K562 (cell line): ENCODE data around the gene OLFM4. TPM values are rescaled to one million over a fixed set of nuclear protein-coding genes. Genes with fewer than 3 reads are reported as not detected.

Source experiments
- ATAC-seq: fragments of 200-7000 bp; cut with Tn5 transposase; 3 replicates; pipeline ENCODE4 v1.9.1; 2020; ENCODE audit warnings: moderate library complexity
- BruUV-seq: library from RNA; stranded (reverse); fragments of 400-500 nt; replicated peaks from 2 replicates; lab custom pipeline; 2021; lab: Mats Ljungman, UMichigan
- CTCF ChIA-PET: fragments of 300-600 bp; formaldehyde crosslinking; extraction: SDS; loops from one replicate; lab custom pipeline; 2021; ENCODE audit warnings: low intra/inter-chr PET ratio; lab: Yijun Ruan, JAX
- POLR2A ChIA-PET: fragments of 300-600, 350-650 bp; sonication (Branson Sonifier 250); formaldehyde crosslinking; extraction: SDS; loops from one replicate; lab custom pipeline; 2021; ENCODE audit warnings: antibody characterized with exemption, inconsistent platforms; lab: Yijun Ruan, JAX
- DNase-seq, 4 experiments: peaks; one replicate each; pipeline versions ENCODE4 v3.0.0 to v3.0.0-alpha.2; 2011 to 2018; ENCODE audit warnings: low spot score in 3 of 4, mixed read lengths in 3 of 4; ENCODE audit errors: extremely low read depth in 1 of 4
- FAIRE-seq: peaks from 2 replicates; lab custom pipeline; 2011; peaks lifted over from hg19 to GRCh38; lab: Jason Lieb, UNC
- H2AFZ ChIP-seq: 2 replicates; pipeline ENCODE4 v1.6.0; 2011; ENCODE audit warnings: low read depth, low read length, control low read depth, inconsistent platforms
- H3K27ac ChIP-seq: fragments of 200-600 bp; 3 replicates; pipeline ENCODE4 v1.8.0; 2011; ENCODE audit warnings: low read depth, mild to moderate bottlenecking, control low read depth, inconsistent platforms, low read length, moderate library complexity, mixed read lengths; ENCODE audit errors: extremely low read depth
- H3K27me3 ChIP-seq, 2 experiments: fragments of 300-600 bp in 1 of 2; 2 replicates in 1 of 2; 3 replicates in 1 of 2; pipeline versions ENCODE4 v1.6.0 to v1.8.0; 2011; ENCODE audit warnings: inconsistent platforms in 2 of 2, low read length in 2 of 2, mild to moderate bottlenecking in 1 of 2, mixed read lengths in 1 of 2, moderate library complexity in 1 of 2; ENCODE audit not compliant: control insufficient read depth in 2 of 2, insufficient read depth in 2 of 2
- H3K36me3 ChIP-seq: fragments of 300-600 bp; 3 replicates; pipeline ENCODE4 v1.8.0; 2011; ENCODE audit warnings: mild to moderate bottlenecking, low read length, inconsistent platforms; ENCODE audit not compliant: control insufficient read depth, insufficient read depth
- H3K4me1 ChIP-seq, 2 experiments: fragments of 200-600 bp in 1 of 2; replicated peaks in 1 of 2; 2 replicates in 1 of 2; 3 replicates in 1 of 2; pipeline versions ENCODE4 v1.5.1 to v1.8.0; 2011; ENCODE audit warnings: inconsistent platforms in 2 of 2, low read length in 2 of 2, mild to moderate bottlenecking in 1 of 2, mixed read lengths in 1 of 2, moderate library complexity in 1 of 2; ENCODE audit not compliant: control insufficient read depth in 2 of 2, insufficient read depth in 2 of 2
- H3K4me2 ChIP-seq: 2 replicates; pipeline ENCODE4 v1.6.1; 2011; ENCODE audit warnings: low read length, control low read depth, inconsistent platforms, mixed read lengths; ENCODE audit not compliant: insufficient read depth
- H3K4me3 ChIP-seq: fragments of 200-600 bp; sonication (generic), shearing (Covaris generic); 2 replicates; pipeline ENCODE4 v1.5.1; 2016; ENCODE audit warnings: control low read depth, inconsistent platforms
- H3K79me2 ChIP-seq: fragments of 200-600 bp; 3 replicates; pipeline ENCODE4 v1.8.0; 2011; ENCODE audit warnings: low read length, inconsistent platforms; ENCODE audit not compliant: control insufficient read depth, insufficient read depth
- H3K9ac ChIP-seq, 2 experiments: 2 replicates each; pipeline versions ENCODE4 v1.6.0 to v1.6.1; 2011; ENCODE audit warnings: low read depth in 2 of 2, low read length in 2 of 2, control low read depth in 1 of 2, inconsistent platforms in 1 of 2, mild to moderate bottlenecking in 1 of 2, mixed read lengths in 1 of 2; ENCODE audit not compliant: insufficient read depth in 1 of 2
- H3K9me1 ChIP-seq: one replicate; pipeline ENCODE4 v1.6.0; 2011; ENCODE audit warnings: inconsistent platforms, mild to moderate bottlenecking, low read length, moderate library complexity; ENCODE audit not compliant: control insufficient read depth, insufficient read depth
- H3K9me3 ChIP-seq: replicated peaks from 2 replicates; pipeline ENCODE4 v1.5.1; 2011; ENCODE audit warnings: low read depth, low read length, inconsistent platforms; ENCODE audit not compliant: control insufficient read depth, insufficient read depth
- H4K20me1 ChIP-seq: replicated peaks from 2 replicates; pipeline ENCODE4 v1.6.1; 2011; ENCODE audit warnings: low read length, inconsistent platforms, mixed read lengths; ENCODE audit not compliant: control insufficient read depth, insufficient read depth
- DIDO1 ChIP-seq: fragments of 450-650 bp; IDR thresholded peaks from 2 replicates; pipeline ENCODE4 v1.6.1; 2016; ENCODE audit warnings: low read depth, missing biosample characterization, missing genetic modification characterization
- MYNN ChIP-seq, 2 experiments: sonication (generic); formaldehyde crosslinking in 1 of 2; IDR thresholded peaks; 2 replicates each; pipeline versions ENCODE4 v1.5.0 to v1.6.1; 2016 to 2020; ENCODE audit warnings: antibody characterized with exemption in 1 of 2, missing genetic modification reagents in 1 of 2
- WGBS: fragments of 100-300 bp; shearing (Covaris generic); methylation state at CpG from one replicate; pipeline ENCODE4 v1.1.6; 2016; ENCODE audit warnings: low coverage, mixed read lengths; ENCODE audit not compliant: insufficient coverage; ENCODE audit errors: missing lambda C conversion rate; 5-methylcytosine and 5-hydroxymethylcytosine counted together
- in situ Hi-C: fragments of 300-500 bp; cut with MboI; formaldehyde crosslinking; loops from 4 replicates; pipeline ENCODE4 v1.15.0; 2018; ENCODE audit warnings: inconsistent platforms, mixed read lengths
- intact Hi-C: fragments of 100-400 bp; cut with micrococcal nuclease; formaldehyde crosslinking; loops from 2 replicates; pipeline ENCODE4 v1.14.2; 2022
- polyA plus RNA-seq, 8 experiments: library from polyadenylated mRNA; depleted of rRNA in 4 of 8; stranded (reverse) in 5 of 8; unstranded in 3 of 8; fragments of >200 nt; fragmentation: Nextera tagmentation in 2 of 8; fragmentation: Illumina TruSeq in 1 of 8; extraction: Ambion mirVana in 2 of 8; extraction: Trizol in 1 of 8; gene quantifications; 2 replicates each; pipeline versions ENCODE4 v1.2.1 to v1.2.3, GENCODE V29; 2011 to 2014; ENCODE audit warnings: inconsistent platforms in 1 of 8, missing spikeins in 1 of 8
- total RNA-seq, 7 experiments: library from RNA; depleted of rRNA in 6 of 7; stranded (reverse); fragments of >200 nt in 6 of 7; fragmentation: Illumina TruSeq in 2 of 7; extraction: Trizol in 2 of 7; gene quantifications; 2 replicates each; pipeline versions ENCODE4 v1.2.1 to v1.2.3, GENCODE V29; 2011 to 2021; ENCODE audit warnings: low replicate concordance in 1 of 7
- TF ChIP-seq, protein P1 (sequence below): fragments of 450-650 bp; formaldehyde crosslinking; IDR thresholded peaks from 2 replicates; pipeline ENCODE4 v1.4.0; 2020; ENCODE audit warnings: mild to moderate bottlenecking, moderate library complexity
- TF ChIP-seq, protein P2 (sequence below): IDR thresholded peaks from 2 replicates; pipeline ENCODE4 v1.6.1; 2011; ENCODE audit warnings: borderline replicate concordance, low read depth, mild to moderate bottlenecking, moderate library complexity, low read length; ENCODE audit not compliant: insufficient read depth, poor library complexity, severe bottlenecking
- TF ChIP-seq, protein P3 (sequence below): fragments of 450-650 bp; IDR thresholded peaks from 2 replicates; pipeline ENCODE4 v1.6.1; 2016; ENCODE audit warnings: mild to moderate bottlenecking
- TF ChIP-seq, protein P4 (sequence below): fragments of 450-650 bp; formaldehyde crosslinking; IDR thresholded peaks from 2 replicates; pipeline ENCODE4 v1.4.0; 2022; ENCODE audit warnings: missing genetic modification characterization

OLFM4 gene
- total and polyA plus RNA-seq, 9 of the 15 experiments (the other 6 are each of a cell fraction or from before 2014, with no cell fraction given), result not detected

DNA sequence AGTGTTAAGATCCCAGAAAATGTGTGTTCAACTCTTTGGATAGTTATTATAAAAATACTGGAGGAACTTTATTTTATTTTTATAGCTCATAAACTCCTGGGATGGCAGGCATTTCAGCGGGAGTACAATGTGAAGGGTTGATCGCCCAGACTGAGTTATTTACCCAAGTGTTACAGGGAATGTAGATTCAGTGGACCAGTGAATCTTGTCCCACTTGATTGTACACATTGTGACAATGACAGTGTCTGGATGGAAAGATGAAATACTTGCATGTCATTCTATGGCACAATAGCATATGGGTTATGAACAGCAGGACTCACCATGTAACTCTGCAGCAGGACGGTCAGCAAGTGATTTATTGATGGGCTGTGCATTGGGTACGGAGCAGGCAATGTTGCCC lies 20.3 kb downstream of the OLFM4 start:
- no peak for DNase-seq
- ATAC-seq, result no peak
- no peaks in the 10 kb centered on the region for H3K79me2 ChIP-seq
- no TSS peak for BruUV-seq
- H3K27ac ChIP-seq, result no peak overlapping the region
- H3K9me1 ChIP-seq, result no peaks in the 10 kb centered on the region
- POLR2A ChIA-PET, result no interaction called here
- no peaks in the 10 kb centered on the region for H3K27me3 ChIP-seq
- H4K20me1 ChIP-seq, result no peaks in the 10 kb centered on the region
- no peak overlapping the region for H3K4me3 ChIP-seq
- no peaks in the 10 kb centered on the region for H3K9me3 ChIP-seq
- in situ Hi-C loops (no loop called here), intact Hi-C loops (no loop called here)
- no peak overlapping the region for H2AFZ ChIP-seq
- CTCF ChIA-PET, result no interaction called here
- no peaks in the 10 kb centered on the region for H3K4me1 ChIP-seq
- H3K4me2 ChIP-seq, result no peak overlapping the region
- 0% methylated on average over 4 of the region's 4 CpGs for WGBS
- no peaks in the 10 kb centered on the region for H3K36me3 ChIP-seq
- TF ChIP-seq DIDO1, result no peak
- TF ChIP-seq, protein P1, sequence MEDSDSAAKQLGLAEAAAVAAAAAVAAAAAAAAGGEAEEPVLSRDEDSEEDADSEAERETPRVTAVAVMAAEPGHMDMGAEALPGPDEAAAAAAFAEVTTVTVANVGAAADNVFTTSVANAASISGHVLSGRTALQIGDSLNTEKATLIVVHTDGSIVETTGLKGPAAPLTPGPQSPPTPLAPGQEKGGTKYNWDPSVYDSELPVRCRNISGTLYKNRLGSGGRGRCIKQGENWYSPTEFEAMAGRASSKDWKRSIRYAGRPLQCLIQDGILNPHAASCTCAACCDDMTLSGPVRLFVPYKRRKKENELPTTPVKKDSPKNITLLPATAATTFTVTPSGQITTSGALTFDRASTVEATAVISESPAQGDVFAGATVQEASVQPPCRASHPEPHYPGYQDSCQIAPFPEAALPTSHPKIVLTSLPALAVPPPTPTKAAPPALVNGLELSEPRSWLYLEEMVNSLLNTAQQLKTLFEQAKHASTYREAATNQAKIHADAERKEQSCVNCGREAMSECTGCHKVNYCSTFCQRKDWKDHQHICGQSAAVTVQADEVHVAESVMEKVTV (CRISPR knock-in tag), result no peak
- TF ChIP-seq, protein P2, sequence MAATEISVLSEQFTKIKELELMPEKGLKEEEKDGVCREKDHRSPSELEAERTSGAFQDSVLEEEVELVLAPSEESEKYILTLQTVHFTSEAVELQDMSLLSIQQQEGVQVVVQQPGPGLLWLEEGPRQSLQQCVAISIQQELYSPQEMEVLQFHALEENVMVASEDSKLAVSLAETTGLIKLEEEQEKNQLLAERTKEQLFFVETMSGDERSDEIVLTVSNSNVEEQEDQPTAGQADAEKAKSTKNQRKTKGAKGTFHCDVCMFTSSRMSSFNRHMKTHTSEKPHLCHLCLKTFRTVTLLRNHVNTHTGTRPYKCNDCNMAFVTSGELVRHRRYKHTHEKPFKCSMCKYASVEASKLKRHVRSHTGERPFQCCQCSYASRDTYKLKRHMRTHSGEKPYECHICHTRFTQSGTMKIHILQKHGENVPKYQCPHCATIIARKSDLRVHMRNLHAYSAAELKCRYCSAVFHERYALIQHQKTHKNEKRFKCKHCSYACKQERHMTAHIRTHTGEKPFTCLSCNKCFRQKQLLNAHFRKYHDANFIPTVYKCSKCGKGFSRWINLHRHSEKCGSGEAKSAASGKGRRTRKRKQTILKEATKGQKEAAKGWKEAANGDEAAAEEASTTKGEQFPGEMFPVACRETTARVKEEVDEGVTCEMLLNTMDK, result no peak
- TF ChIP-seq, protein P3, sequence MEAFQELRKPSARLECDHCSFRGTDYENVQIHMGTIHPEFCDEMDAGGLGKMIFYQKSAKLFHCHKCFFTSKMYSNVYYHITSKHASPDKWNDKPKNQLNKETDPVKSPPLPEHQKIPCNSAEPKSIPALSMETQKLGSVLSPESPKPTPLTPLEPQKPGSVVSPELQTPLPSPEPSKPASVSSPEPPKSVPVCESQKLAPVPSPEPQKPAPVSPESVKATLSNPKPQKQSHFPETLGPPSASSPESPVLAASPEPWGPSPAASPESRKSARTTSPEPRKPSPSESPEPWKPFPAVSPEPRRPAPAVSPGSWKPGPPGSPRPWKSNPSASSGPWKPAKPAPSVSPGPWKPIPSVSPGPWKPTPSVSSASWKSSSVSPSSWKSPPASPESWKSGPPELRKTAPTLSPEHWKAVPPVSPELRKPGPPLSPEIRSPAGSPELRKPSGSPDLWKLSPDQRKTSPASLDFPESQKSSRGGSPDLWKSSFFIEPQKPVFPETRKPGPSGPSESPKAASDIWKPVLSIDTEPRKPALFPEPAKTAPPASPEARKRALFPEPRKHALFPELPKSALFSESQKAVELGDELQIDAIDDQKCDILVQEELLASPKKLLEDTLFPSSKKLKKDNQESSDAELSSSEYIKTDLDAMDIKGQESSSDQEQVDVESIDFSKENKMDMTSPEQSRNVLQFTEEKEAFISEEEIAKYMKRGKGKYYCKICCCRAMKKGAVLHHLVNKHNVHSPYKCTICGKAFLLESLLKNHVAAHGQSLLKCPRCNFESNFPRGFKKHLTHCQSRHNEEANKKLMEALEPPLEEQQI, result no peak
- TF ChIP-seq, protein P4, sequence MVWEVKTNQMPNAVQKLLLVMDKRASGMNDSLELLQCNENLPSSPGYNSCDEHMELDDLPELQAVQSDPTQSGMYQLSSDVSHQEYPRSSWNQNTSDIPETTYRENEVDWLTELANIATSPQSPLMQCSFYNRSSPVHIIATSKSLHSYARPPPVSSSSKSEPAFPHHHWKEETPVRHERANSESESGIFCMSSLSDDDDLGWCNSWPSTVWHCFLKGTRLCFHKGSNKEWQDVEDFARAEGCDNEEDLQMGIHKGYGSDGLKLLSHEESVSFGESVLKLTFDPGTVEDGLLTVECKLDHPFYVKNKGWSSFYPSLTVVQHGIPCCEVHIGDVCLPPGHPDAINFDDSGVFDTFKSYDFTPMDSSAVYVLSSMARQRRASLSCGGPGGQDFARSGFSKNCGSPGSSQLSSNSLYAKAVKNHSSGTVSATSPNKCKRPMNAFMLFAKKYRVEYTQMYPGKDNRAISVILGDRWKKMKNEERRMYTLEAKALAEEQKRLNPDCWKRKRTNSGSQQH (CRISPR knock-in tag), result no peak
- no peak for TF ChIP-seq MYNN (IDR thresholded peaks at IDR 0.05)
- TF ChIP-seq MYNN (CRISPR knock-in tag; IDR thresholded peaks at IDR 0.05), result no peak
- FAIRE-seq, result no peak
- H3K9ac ChIP-seq, result no peak overlapping the region
